ENCODE data around the gene MAP3K1.

Gene MAP3K1

DNA sequence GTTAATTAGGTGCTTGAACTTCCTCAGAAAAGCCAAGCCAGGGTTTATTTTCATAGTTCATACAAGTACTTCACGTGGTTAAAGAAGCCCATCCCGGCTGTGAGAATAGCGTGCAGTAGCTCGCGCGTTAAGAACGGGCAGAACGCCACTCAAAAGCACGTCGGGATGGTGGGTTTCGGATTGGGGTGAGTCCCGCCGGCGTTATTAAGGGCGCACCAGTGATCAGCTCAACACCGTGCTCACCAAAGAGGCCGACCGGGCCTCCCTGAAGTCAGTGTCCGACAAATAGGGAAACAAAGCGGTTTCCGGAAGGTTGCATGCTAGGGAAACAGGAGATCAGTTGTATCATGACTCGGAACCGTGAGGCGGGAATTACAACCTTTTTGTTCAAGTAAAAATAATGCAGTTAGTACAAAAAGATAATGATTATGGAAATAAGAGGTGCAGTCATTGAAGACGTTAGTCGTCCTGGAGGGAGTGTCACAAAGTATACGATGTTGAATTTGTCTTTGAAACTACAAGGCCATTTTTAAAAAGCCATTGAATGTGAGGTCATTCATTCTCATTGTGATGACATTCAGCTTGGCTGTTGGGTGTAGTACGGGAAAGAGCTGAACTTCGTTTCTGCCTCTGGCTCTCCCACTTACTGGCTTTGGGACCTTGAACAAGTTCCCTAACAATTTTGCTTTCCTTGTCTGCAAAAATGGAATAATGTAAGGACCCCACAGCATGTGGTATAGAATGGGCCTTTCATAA is 95.0 kb downstream of the MAP3K1 start:
- DNase-seq = peak; percentile 11

DNA sequence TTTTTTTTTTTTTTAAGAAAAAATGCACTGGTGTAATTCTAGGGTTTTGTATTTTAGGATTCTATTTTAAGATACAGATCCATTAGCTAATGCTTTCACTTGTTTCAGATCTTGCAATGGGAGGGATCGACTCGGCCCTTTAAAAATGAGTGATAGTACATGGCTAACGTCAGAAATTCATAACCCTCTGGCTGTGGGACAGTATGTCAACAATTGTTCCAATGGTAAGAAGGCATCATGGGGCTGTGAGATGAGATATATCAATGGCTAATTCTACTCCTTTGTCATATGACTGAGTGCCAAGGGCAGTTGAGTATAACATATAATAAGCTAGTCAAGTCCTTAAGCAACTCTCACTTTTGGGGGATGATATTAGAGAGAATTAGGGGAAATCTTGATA is 98.4 kb downstream of the MAP3K1 start:
- DNase-seq = no peak

DNA sequence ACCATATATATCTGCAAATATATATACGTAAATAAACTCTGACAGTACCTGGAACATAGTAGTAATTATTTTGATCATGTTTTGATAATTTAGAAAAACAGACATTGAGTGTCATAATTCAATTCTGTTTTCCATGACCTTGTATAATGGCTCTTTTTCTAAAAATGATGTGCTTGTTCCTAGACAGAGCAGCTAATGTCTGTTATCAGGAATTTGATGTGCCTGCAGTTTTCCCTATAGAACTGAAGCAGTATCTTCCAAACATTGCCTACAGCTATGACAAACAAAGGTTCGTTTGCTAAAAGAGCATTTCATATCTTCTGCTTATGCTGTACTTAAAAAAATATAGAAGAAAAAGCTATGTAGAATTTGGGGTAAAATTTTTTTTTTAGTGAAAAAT is 99.3 kb downstream of the MAP3K1 start:
- no peak for DNase-seq

DNA sequence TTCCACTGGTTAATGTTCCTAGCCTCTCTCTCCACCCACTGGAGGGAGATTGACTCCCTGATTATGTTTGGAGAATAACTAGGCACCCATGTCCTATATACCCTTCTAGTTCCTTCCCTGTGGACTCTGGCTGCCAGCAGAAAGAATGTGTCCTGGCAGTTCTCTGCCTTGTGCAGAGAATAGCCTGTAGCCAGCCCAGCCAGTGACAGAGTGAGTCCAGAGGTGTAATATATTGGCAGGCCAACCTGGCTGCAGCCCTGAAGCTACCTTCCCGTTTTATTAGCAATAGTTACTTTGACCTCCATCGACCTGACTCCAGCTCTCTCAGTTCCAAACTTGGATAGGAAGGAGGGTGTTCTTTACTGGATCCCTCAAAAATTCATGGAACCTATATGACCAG is 102.2 kb downstream of the MAP3K1 start:
- no peak for DNase-seq

DNA sequence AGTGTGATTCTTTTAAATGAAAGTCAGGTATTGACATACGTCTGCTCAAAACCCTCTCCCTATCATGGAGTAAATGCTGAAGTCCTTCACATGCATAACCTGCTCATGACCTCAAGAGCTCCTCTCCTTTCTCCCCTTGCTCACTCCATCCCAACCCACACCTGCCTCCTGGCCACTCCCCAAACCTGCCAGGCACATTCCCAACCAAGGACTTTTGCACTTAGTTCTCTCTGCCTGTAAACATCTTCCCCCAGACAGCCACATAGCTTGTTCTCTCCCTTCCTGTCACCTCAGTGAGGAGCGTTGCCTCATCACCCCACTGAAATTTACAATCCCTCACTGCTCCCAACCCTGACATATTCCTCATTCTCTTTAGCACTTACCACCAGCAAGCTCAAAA is 102.7 kb downstream of the MAP3K1 start:
- DNase-seq = no peak

DNA sequence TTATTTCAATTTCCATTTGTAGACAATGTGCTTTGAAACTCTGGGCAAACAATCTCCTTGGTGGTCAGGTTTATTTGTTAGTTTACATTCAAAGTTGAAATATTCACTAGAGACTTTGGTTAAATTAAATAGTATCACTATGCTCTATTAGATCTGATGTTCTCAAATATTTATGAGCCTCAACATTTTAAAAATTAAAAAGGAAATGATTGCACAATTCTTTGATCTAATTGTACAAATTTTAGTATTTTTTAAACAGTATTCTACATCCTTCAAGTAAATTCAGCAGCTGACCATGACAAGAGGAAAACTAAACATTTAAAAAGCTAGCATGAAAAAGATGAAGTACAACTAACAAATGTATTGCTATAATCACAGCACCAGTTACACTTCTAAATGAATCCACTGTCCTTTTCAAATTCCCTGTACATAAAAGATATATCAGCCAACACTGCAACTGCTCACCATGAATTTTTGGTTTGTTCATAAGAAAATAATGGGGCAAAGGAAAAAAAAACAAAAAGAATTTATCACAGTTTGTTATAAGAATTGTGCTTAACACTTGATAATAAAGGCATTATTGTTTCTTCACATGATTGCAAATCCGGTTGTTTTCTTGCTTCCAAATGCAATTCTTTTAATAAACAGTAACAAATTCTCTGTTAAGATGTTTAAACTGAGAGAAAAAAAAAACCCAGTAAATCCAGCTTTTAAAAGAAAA is 104.8 kb downstream of the MAP3K1 start:
- DNase-seq = no peak

DNA sequence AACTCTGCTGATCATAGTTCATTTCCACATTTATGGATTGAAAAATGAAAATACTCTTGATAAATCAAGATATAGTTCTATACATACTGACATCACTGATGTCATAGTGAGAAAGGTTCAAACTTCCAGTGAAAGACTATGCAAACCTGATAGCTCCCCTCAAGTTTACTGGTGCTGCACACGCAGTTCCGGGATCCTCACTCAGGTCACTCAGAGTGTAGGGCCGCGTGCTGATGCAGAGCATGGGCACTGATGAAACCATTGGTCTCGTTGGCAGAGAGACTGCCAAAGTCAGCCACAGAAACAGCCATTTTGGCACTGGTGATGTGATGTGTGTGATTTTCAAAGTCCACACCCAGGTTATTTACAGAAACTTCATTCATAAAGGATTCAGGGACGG is 107.6 kb downstream of the MAP3K1 start:
- DNase-seq = no peak

DNA sequence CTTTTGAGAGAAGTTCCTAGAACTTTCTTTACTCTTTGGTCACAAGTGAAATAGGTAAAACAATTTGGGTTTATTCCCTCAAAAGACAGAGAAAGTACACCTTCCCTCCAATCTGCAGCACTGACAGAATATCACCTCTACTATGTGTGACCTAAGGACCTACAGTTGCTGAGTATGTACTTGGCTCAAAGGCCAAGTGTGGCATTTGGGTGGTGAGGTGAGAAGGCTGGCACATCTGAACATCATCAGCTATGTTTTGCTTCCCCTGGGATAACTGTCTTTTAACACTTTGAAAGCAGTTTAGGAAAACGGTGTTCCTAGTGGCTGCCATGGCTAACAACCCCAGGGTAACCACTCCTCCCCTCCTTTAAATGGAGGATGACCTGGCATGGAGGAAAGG is 119.0 kb downstream of the MAP3K1 start:
- DNase-seq = no peak

DNA sequence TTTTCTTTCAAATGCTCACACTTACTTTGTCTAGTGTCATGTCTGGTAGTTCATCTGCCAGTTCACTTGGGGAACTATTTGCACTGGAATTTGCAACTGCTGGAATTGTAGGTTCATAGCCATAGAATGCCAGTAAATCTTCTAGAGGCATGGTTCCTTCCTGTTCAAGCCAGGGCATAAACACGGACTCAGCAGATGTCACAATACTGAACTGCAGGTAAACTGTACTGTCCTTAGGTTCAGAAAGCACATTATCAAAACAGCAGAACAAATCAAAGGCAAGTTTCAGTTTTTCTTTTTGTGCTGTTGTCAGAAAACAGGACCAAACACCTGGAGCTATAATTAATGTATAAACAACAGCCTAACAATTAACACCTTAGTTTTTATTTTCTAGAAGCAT is 123.5 kb downstream of the MAP3K1 start:
- no peak for DNase-seq

DNA sequence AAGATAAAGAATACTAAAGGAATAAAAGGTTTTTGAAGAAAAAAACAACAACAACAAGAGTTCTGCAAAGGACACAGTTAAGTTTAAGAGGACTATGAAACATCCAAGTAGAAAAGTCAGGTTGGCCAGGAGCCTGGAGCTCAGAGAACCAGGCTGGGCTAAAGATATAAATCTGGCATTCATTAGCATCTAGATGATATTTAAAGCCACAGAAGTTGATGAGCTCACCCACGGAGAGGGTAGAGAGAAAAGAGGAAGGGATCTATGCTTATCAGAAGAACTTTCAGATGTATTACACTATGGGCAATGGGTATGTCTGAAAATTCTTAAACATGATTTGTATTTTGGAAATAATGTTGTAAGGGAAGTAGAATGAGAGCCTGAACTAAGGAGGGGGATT is 126.6 kb downstream of the MAP3K1 start:
- no peak for DNase-seq

Measured in activated gamma-delta T cell (primary cell).